GM12891 (cell line): ENCODE results near the gene C2CD4C.
"Not testable (repeated sequence)": the region's sequence is repeated elsewhere in the genome, so short reads cannot be mapped to it uniquely, and the experiment has no call there.

Source experiments
- POLR2A ChIP-seq: IDR thresholded peaks from 2 replicates; pipeline ENCODE4 v1.6.1; 2011; ENCODE audit warnings: low read depth, low read length, control low read depth
- POLR2AphosphoS5 ChIP-seq: IDR thresholded peaks from 2 replicates; pipeline ENCODE4 v1.6.1; 2011; ENCODE audit warnings: low read depth, low read length, control low read depth

- TF ChIP-seq POLR2A, POLR2AphosphoS5: not testable (repeated sequence)
These were observed 2.3 kb upstream of the C2CD4C start for GRCh38 chr19:411121-411722.
